ENCODE measurements around the gene F5.

DNA sequence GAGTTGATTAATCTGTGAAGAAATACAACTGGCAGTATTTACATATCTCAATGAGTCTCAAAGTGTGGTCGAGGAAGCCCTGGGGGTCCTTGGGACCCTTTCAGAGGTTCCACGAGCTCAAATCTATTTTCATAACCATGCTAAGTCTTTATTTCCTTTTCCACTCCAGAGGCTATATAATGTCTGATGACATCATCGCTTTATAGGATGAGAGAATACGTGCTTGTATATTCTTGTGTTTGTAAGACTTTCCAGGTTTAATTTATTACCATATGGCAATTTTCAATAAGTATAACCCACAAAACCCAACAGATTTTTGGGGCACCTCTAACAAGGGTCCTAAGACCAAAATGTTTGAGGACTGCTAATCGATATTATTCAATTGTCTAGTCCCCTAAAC lies 99.1 kb downstream of the F5 start:
- TF ChIP-seq, protein P1, sequence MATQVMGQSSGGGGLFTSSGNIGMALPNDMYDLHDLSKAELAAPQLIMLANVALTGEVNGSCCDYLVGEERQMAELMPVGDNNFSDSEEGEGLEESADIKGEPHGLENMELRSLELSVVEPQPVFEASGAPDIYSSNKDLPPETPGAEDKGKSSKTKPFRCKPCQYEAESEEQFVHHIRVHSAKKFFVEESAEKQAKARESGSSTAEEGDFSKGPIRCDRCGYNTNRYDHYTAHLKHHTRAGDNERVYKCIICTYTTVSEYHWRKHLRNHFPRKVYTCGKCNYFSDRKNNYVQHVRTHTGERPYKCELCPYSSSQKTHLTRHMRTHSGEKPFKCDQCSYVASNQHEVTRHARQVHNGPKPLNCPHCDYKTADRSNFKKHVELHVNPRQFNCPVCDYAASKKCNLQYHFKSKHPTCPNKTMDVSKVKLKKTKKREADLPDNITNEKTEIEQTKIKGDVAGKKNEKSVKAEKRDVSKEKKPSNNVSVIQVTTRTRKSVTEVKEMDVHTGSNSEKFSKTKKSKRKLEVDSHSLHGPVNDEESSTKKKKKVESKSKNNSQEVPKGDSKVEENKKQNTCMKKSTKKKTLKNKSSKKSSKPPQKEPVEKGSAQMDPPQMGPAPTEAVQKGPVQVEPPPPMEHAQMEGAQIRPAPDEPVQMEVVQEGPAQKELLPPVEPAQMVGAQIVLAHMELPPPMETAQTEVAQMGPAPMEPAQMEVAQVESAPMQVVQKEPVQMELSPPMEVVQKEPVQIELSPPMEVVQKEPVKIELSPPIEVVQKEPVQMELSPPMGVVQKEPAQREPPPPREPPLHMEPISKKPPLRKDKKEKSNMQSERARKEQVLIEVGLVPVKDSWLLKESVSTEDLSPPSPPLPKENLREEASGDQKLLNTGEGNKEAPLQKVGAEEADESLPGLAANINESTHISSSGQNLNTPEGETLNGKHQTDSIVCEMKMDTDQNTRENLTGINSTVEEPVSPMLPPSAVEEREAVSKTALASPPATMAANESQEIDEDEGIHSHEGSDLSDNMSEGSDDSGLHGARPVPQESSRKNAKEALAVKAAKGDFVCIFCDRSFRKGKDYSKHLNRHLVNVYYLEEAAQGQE (IDR thresholded peaks at IDR 0.05; ENCODE audit: low read depth, low read length), result no peak
- TF ChIP-seq POLR2A (IDR thresholded peaks at IDR 0.05; ENCODE audit: low read depth, low read length) (no peak), SP1 (IDR thresholded peaks at IDR 0.05; ENCODE audit: low read depth, low read length) (no peak), PAX5 (IDR thresholded peaks at IDR 0.05; ENCODE audit: borderline replicate concordance, low read depth, low read length) (no peak), CHD1 (IDR thresholded peaks at IDR 0.05; ENCODE audit: low read depth, low read length) (no peak), POLR2AphosphoS5 (IDR thresholded peaks at IDR 0.05; ENCODE audit: low read length) (no peak), PBX3 (IDR thresholded peaks at IDR 0.05; ENCODE audit: insufficient replicate concordance, low read depth, low read length) (no peak)

All from GM12878 (cell line).